BE2C (cell line): Measurements from ENCODE around the gene CFHR4. TPM values are rescaled to one million over a fixed set of nuclear protein-coding genes. Genes with fewer than 3 reads are reported as not detected.
"Not testable (repeated sequence)": the region's sequence is repeated elsewhere in the genome, so short reads cannot be mapped to it uniquely, and the experiment has no call there.

ENCODE experiments used
- DNase-seq: peaks from one replicate; pipeline ENCODE4 v3.0.0-alpha.2; 2020
- H3K27me3 ChIP-seq: fragments of 250-450 bp; sonication (Bioruptor Pico); 2 replicates; pipeline ENCODE4 v1.5.1; 2020; ENCODE audit warnings: mild to moderate bottlenecking
- H3K36me3 ChIP-seq: fragments of 250-450 bp; sonication (Bioruptor Pico); 2 replicates; pipeline ENCODE4 v1.5.1; 2020; ENCODE audit warnings: mild to moderate bottlenecking
- H3K4me1 ChIP-seq: fragments of 250-450 bp; sonication (Bioruptor Pico); 2 replicates; pipeline ENCODE4 v1.5.1; 2020
- H3K4me3 ChIP-seq: 2 replicates; pipeline ENCODE4 v1.5.1; 2011; ENCODE audit warnings: low read depth, low read length
- H3K9me3 ChIP-seq: fragments of 250-450 bp; sonication (Bioruptor Pico); 2 replicates; pipeline ENCODE4 v1.5.1; 2020
- CTCF ChIP-seq: IDR thresholded peaks from 2 replicates; pipeline ENCODE4 v1.5.1; 2012; ENCODE audit warnings: mild to moderate bottlenecking, low read depth, low read length
- polyA plus RNA-seq: library from polyadenylated mRNA; unstranded; fragments of >200 nt; gene quantifications from one replicate; pipeline ENCODE4 v1.2.1, GENCODE V29; 2012; ENCODE audit warnings: low read depth, missing spikeins; ENCODE audit not compliant: insufficient read length, insufficient read depth

Gene CFHR4
- polyA plus RNA-seq: not detected

- Histone ChIP-seq H3K36me3 (no peaks in the 10 kb centered on the region), H3K9me3 (no peaks in the 10 kb centered on the region), H3K27me3 (peaks cover 17% of the 10 kb centered on the region), H3K4me3 (no peak within 1 kb of the TSS), H3K4me1 (no peaks in the 10 kb centered on the region)
- no peak for TF ChIP-seq CTCF
- DNase-seq: no peak
Measured at GRCh38 chr1:196887515-196888239, at the start of gene CFHR4. Gene CFHR4, plus strand, starts transcription at chr1:196888052. Its CDS starts 99 bp downstream, at chr1:196888151.

- H3K4me1 ChIP-seq, H3K36me3 ChIP-seq, H3K4me3 ChIP-seq: not testable (repeated sequence)
Measured at GRCh38 chr1:196849613-196850492, 38.0 kb upstream of the CFHR4 start.

GRCh38 chr1:196856053-196856452 lies 31.8 kb upstream of the CFHR4 start:
- no peak for TF ChIP-seq CTCF
- no peaks in the 10 kb centered on the region for H3K4me1 ChIP-seq
- H3K9me3 ChIP-seq: no peaks in the 10 kb centered on the region

More at GRCh38 chr1:196849613-196850492, 38.0 kb upstream of the CFHR4 start:
- H3K9me3 ChIP-seq, H3K27me3 ChIP-seq, DNase-seq: not testable (repeated sequence)

GRCh38 chr1:196857188-196857587 lies 30.7 kb upstream of the CFHR4 start:
- Histone ChIP-seq H3K36me3 (no peaks in the 10 kb centered on the region), H3K9me3 (no peaks in the 10 kb centered on the region), H3K4me1 (no peaks in the 10 kb centered on the region), H3K27me3 (0 out of 2 replicates have a peak, but pooled peaks cover 2% of the 10 kb centered on the region), H3K4me3 (no peak overlapping the region)
- TF ChIP-seq CTCF: no peak
- no peak for DNase-seq

More at GRCh38 chr1:196856053-196856452, 31.8 kb upstream of the CFHR4 start:
- Histone ChIP-seq H3K27me3 (0 out of 2 replicates have a peak, but pooled peaks cover 2% of the 10 kb centered on the region), H3K36me3 (no peaks in the 10 kb centered on the region), H3K4me3 (no peak overlapping the region)
- DNase-seq: no peak

GRCh38 chr1:196858811-196859210 lies 29.0 kb upstream of the CFHR4 start:
- Histone ChIP-seq H3K4me1 (no peaks in the 10 kb centered on the region), H3K27me3 (peaks cover 3% of the 10 kb centered on the region; the same call in 1 of the 2 replicates), H3K36me3 (no peaks in the 10 kb centered on the region), H3K9me3 (no peaks in the 10 kb centered on the region), H3K4me3 (no peak overlapping the region; the same call in 1 of the 2 replicates)
- no peak for DNase-seq
- no peak for TF ChIP-seq CTCF

- no peak for TF ChIP-seq CTCF
- DNase-seq: no peak
- Histone ChIP-seq H3K9me3 (no peaks in the 10 kb centered on the region), H3K27me3 (peaks cover 12% of the 10 kb centered on the region), H3K36me3 (no peaks in the 10 kb centered on the region), H3K4me1 (no peaks in the 10 kb centered on the region), H3K4me3 (no peak overlapping the region)
Measured at GRCh38 chr1:196860323-196860884, 27.4 kb upstream of the CFHR4 start.
